Uterus (tissue), 4 donors: ENCODE results near the gene FASTK. TPM values are rescaled to one million over a fixed set of nuclear protein-coding genes. Genes with fewer than 3 reads are reported as not detected.

Experiments used
- DNase-seq, 2 donors: peaks; one replicate each; pipeline ENCODE4 v3.0.0-alpha.2; 2019 to 2020
- H3K27ac ChIP-seq, 2 donors: fragments of 200-600 bp; sonication (generic); 1 replicate in 1 of 2; 2 replicates in 1 of 2; pipeline ENCODE4 v1.5.1; 2016 to 2018
- H3K27me3 ChIP-seq, 2 donors: fragments of 200-600 bp; sonication (generic); one replicate each; pipeline ENCODE4 v1.5.1; 2018 to 2019; ENCODE audit warnings: control low read depth in 1 of 2
- H3K36me3 ChIP-seq, 2 donors: fragments of 200-600 bp; sonication (generic); one replicate each; pipeline ENCODE4 v1.5.1; 2019; ENCODE audit warnings: control low read depth in 1 of 2
- H3K4me1 ChIP-seq, 2 donors: fragments of 200-600 bp; sonication (generic); one replicate each; pipeline ENCODE4 v1.5.1; 2018 to 2019; ENCODE audit warnings: control low read depth in 1 of 2
- H3K4me3 ChIP-seq, 2 donors: fragments of 200-600 bp; sonication (generic); 1 replicate in 1 of 2; 2 replicates in 1 of 2; pipeline ENCODE4 v1.5.1; 2018 to 2019; ENCODE audit warnings: mild to moderate bottlenecking in 1 of 2
- H3K9me3 ChIP-seq, 2 donors: fragments of 200-600 bp; sonication (generic); one replicate each; pipeline ENCODE4 v1.5.1; 2019; ENCODE audit warnings: control low read depth in 1 of 2
- POLR2A ChIP-seq, 2 donors: fragments of 450-650 bp; IDR thresholded peaks; one replicate each; pipeline ENCODE4 v1.6.1; 2016; ENCODE audit warnings: antibody characterized with exemption in 2 of 2, mild to moderate bottlenecking in 1 of 2, moderate library complexity in 1 of 2
- intact Hi-C: fragments of 100-400 bp; cut with DNase I; formaldehyde crosslinking; loops from one replicate; pipeline ENCODE4 v1.15.1; 2023; ENCODE audit warnings: low total_unique reads
- total RNA-seq, 4 donors: library from RNA; depleted of rRNA in 3 of 4; stranded (reverse); fragments of >200 nt in 3 of 4; gene quantifications; one replicate each; pipeline versions ENCODE4 v1.1.0 to v1.2.4, GENCODE V29; 2014 to 2023
- TF ChIP-seq, protein P1 (sequence below), 4 experiments: fragments of 200-600 bp in 2 of 4; fragments of 450-650 bp in 2 of 4; sonication (generic) in 2 of 4; IDR thresholded peaks; one replicate each; pipeline ENCODE4 v1.5.1; 2016 to 2019; ENCODE audit warnings: antibody characterized with exemption in 4 of 4, mild to moderate bottlenecking in 2 of 4, moderate library complexity in 1 of 4
- donor health status: DM: yes; HTN: yes; CAD: no.

Gene FASTK, protein sequence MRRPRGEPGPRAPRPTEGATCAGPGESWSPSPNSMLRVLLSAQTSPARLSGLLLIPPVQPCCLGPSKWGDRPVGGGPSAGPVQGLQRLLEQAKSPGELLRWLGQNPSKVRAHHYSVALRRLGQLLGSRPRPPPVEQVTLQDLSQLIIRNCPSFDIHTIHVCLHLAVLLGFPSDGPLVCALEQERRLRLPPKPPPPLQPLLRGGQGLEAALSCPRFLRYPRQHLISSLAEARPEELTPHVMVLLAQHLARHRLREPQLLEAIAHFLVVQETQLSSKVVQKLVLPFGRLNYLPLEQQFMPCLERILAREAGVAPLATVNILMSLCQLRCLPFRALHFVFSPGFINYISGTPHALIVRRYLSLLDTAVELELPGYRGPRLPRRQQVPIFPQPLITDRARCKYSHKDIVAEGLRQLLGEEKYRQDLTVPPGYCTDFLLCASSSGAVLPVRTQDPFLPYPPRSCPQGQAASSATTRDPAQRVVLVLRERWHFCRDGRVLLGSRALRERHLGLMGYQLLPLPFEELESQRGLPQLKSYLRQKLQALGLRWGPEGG
- 10 to 100 TPM; 37.1 to 84.9 (median 52.4) TPM for total RNA-seq

DNA sequence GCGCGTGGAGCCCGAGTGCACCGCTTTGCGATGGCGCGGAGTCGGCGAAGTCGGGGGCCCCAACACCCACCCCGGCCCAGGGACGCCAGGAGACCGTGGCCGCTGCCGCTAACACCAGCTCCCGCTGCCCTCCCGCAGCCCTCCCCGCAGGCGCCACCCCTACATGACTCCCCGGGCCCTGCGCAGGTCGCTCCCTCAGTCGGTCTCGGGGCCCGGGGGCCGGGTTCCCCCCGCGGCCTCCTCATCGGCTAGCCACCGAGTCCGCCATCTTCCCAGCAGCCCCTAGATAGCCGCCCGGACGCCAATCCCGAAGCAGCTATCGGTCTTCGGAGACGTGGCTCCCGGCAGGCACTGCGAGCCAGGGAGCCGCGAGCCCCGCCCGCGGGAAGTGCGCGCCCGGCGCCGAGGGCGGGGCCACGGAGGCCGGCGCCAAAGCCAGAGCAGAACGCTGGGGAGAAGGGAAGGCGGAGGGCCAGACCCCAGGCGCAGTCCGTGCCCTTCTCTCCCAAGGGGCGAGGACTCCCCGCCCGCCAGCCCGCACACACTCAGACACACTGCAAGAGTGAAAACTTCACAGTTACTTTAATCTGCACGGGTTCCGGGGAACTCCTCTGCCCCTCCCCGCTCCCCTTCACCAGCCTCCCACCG lies at the start of gene FASTK:
Gene FASTK (minus strand): TSS at position 288 of the 648 bp plus-strand sequence. CDS start 43 bp downstream, at position 245.
- peaks cover 0 to 27% of the 10 kb centered on the region in 2 donors for H3K4me1 ChIP-seq
- intact Hi-C loops, result no loop called here
- no peaks in the 10 kb centered on the region for H3K36me3 ChIP-seq
- no peaks in the 10 kb centered on the region for H3K27me3 ChIP-seq
- H3K9me3 ChIP-seq, result no peaks in the 10 kb centered on the region
- peak; percentile 64 to 80 for TF ChIP-seq POLR2A (IDR thresholded peaks at IDR 0.05)
- TF ChIP-seq, protein P1, sequence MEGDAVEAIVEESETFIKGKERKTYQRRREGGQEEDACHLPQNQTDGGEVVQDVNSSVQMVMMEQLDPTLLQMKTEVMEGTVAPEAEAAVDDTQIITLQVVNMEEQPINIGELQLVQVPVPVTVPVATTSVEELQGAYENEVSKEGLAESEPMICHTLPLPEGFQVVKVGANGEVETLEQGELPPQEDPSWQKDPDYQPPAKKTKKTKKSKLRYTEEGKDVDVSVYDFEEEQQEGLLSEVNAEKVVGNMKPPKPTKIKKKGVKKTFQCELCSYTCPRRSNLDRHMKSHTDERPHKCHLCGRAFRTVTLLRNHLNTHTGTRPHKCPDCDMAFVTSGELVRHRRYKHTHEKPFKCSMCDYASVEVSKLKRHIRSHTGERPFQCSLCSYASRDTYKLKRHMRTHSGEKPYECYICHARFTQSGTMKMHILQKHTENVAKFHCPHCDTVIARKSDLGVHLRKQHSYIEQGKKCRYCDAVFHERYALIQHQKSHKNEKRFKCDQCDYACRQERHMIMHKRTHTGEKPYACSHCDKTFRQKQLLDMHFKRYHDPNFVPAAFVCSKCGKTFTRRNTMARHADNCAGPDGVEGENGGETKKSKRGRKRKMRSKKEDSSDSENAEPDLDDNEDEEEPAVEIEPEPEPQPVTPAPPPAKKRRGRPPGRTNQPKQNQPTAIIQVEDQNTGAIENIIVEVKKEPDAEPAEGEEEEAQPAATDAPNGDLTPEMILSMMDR (IDR thresholded peaks at IDR 0.05), result peak in 2 of 4 experiments; percentile 2
- peak within 1 kb of the TSS; percentile 90 to 93 for H3K27ac ChIP-seq
- peak; percentile 89 for DNase-seq
- peak within 1 kb of the TSS; percentile 48 to 63 for H3K4me3 ChIP-seq

DNA sequence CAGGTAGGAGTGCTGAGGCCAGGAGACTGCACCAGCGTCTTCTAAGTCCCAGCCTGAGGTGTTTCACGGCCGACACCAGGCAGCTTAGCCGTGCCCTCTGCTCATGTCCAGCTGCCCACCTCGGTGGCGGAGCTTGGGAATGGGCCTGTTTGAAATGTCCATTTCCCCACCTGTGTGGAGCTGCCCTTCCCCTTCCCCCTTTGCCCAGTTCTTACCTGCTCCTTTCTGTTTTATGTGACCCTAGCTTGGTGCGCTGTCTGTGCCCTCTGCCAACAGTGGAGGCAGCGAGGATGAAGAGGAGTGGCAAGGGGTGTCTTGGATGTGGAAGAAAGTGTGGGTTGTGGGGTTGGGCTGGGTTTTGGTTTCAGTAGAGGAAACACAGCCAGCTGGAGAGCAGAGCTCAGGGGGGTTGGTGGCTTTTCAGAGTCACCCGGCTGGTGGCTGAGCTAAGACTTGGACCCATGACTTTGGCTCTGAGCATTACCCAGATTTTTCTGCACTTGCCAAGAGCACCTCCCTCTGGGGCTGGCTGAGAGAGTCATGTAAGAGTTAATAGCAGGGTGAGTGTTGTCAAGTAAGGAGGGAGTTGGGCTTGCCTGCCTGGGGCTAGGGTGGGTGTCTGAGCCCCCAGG lies 49.5 kb upstream of the FASTK start:
- Histone ChIP-seq H3K4me3 (no peak overlapping the region), H3K36me3 (no peaks in the 10 kb centered on the region), H3K4me1 (peaks cover 0 to 9% of the 10 kb centered on the region in 2 donors), H3K27me3 (no peaks in the 10 kb centered on the region), H3K27ac (no peak overlapping the region), H3K9me3 (no peaks in the 10 kb centered on the region)
- intact Hi-C loops, result loop anchor here (10.0 kb wide), 1 partner anchor 175 kb away; no protein-coding TSS in a partner anchor
- TF ChIP-seq, protein P1 (IDR thresholded peaks at IDR 0.05), result no peak
- TF ChIP-seq POLR2A (IDR thresholded peaks at IDR 0.05), result no peak
- DNase-seq, result no peak

DNA sequence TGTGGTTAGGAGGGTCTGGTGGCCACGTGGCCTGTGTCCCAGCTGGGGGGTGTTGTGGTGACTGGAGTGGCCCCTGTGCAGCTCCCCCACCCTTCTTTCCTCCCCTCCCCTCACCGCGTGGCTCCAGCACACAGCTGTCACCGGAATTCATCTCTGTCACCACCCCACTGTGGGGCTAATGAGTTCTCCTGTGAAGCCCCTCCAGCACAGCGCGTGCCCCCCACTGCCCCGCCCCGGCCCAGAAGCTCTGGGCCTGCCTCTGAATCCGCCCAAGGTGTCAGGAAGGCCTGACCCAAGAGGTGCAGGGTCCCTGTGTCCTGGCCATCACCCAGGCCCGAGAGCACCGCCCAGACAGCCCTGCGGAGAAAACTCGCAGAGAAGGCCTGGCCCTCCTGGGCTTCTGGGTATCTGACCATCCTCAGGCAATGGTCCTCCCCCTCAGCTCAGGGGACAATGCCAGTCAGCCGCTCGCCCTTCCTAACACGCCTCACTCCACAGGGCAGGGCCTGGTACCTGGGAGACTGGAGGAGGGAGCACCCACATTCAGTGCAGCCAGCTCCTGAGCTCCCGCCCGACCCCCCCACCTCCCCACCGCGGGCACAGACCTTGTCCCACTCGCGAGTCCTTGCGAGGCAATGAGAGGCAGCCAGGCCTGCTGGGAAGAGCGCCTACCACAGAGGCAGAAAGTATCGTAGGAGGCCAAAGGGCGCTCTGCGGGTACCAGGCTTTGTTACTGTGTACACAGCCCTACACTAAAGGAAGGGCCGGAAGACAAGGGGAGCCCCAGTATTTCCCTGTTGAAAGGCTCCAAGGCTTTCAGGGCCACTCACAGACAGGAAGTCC lies 48.7 kb upstream of the FASTK start:
- Histone ChIP-seq H3K36me3 (no peaks in the 10 kb centered on the region), H3K27ac (no peak overlapping the region), H3K27me3 (no peaks in the 10 kb centered on the region), H3K4me3 (no peak overlapping the region), H3K4me1 (peaks cover 0 to 10% of the 10 kb centered on the region in 2 donors), H3K9me3 (no peaks in the 10 kb centered on the region)
- intact Hi-C loops, result no loop called here
- TF ChIP-seq, protein P1 (IDR thresholded peaks at IDR 0.05), result no peak
- TF ChIP-seq POLR2A (IDR thresholded peaks at IDR 0.05), result no peak
- DNase-seq, result no peak

DNA sequence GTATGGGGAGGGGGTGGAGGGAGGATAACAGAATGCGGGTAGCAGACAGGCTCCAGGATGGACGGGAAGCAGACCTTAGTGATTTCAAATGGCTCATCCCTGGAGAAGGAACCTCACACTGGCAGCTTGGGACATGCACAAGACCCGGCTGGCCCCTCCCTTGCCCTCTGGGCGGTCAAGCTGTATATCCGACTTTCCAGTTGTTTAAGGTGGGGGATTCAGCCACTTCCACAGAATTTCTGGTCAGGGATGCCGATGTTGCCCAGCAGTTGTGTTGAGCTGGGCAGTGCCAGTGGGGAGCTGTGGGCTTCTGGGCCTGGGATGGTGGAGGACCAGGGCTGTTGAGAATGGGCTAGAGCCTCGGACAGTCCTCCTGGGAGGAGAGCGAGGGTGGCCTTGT lies 48.1 kb upstream of the FASTK start:
- DNase-seq, result no peak
- H3K27me3 ChIP-seq, result no peaks in the 10 kb centered on the region
- intact Hi-C loops, result no loop called here
- H3K4me3 ChIP-seq, result no peak overlapping the region
- TF ChIP-seq POLR2A (IDR thresholded peaks at IDR 0.05), result no peak
- TF ChIP-seq, protein P1 (IDR thresholded peaks at IDR 0.05), result no peak
- H3K4me1 ChIP-seq, result peaks cover 0 to 10% of the 10 kb centered on the region in 2 donors
- H3K36me3 ChIP-seq, result no peaks in the 10 kb centered on the region
- no peak overlapping the region for H3K27ac ChIP-seq
- H3K9me3 ChIP-seq, result no peaks in the 10 kb centered on the region
